HUDEP-2 (cell line): Measurements from ENCODE around the gene CCT2.
A peak's percentile ranks its signal among the peaks of the same experiment; 100 is the strongest.

Experiments used
- DNase-seq, 76 experiments: peaks; one replicate each; lab custom pipeline; 2025; ENCODE audit not compliant: unreplicated experiment in 76 of 76; lab: John Stamatoyannopoulos, UW

CCT2 gene

GRCh38 chr12:69633061-69633460, 47.8 kb downstream of the CCT2 start:
- DNase-seq, result peak in 9 of 76 experiments; percentile 6 to 46 (median 28)

- peak in 66 of 76 experiments; percentile 10 to 72 (median 47) for DNase-seq
These were observed 54.2 kb downstream of the CCT2 start for GRCh38 chr12:69639400-69640016.

- no peak for DNase-seq
These were observed 56.3 kb downstream of the CCT2 start for GRCh38 chr12:69641546-69641945.

- no peak for DNase-seq
These were observed 57.3 kb downstream of the CCT2 start for GRCh38 chr12:69642531-69642930.

- no peak for DNase-seq
These were observed 59.3 kb downstream of the CCT2 start for GRCh38 chr12:69644511-69644910.

- DNase-seq, result no peak
These were observed 59.8 kb downstream of the CCT2 start for GRCh38 chr12:69645031-69645430.

GRCh38 chr12:69647178-69647577, 61.9 kb downstream of the CCT2 start:
- no peak for DNase-seq

- no peak for DNase-seq
These were observed 63.2 kb downstream of the CCT2 start for GRCh38 chr12:69648476-69648875.

GRCh38 chr12:69649529-69649928, 64.3 kb downstream of the CCT2 start:
- no peak for DNase-seq
